Left hindlimb (tissue), 1 donor: Measurements from ENCODE around the gene LRRC2.
"Not testable (repeated sequence)": the region's sequence is repeated elsewhere in the genome, so short reads cannot be mapped to it uniquely, and the experiment has no call there.

Experiments used
- DNase-seq: peaks from one replicate; pipeline ENCODE4 v3.0.0-alpha.2; 2018

Gene LRRC2

GRCh38 chr3:46566040-46566641 is at the start of gene LRRC2:
Gene LRRC2, minus strand, starts transcription at chr3:46566302. Its CDS starts 14,711 bp downstream, at chr3:46551591.
- DNase-seq: peak; percentile 69

DNA sequence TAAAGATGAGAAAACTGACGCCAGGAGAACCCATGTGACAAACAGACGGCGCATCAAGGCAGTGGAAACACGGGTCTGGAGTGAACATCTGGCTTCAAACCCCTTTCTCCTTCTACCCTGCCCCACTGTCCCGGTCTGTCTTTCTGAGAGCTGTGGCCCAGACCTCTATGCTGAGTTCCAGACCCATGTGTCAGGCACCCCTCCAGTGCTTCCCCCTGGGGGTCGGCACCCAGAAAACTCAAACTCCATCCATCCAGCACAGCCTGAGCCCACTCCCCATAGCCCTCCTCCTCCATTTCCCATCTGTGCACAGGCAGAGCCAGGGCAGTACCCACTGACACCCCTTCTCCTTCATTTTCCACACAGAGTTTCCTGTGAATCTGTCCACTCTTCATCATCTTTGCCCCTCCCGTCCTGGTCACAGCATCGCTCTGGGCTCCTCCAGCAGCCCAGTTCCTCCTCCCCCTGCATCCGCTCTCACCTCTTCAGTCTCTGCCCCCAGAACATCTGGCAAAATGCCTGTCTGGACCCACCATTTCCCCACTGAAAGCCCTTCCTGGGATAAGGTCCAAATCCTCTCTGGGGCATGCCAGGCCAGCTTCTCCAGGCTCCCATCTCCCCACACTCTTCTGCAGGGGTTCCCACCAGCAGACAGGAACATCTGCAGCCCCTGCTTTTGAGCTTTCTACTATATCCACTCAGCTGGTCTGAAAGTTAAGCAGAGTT is 49.1 kb upstream of the LRRC2 start:
- no peak for DNase-seq

GRCh38 chr3:46614431-46614830 is 48.3 kb upstream of the LRRC2 start:
- DNase-seq: no peak

DNA sequence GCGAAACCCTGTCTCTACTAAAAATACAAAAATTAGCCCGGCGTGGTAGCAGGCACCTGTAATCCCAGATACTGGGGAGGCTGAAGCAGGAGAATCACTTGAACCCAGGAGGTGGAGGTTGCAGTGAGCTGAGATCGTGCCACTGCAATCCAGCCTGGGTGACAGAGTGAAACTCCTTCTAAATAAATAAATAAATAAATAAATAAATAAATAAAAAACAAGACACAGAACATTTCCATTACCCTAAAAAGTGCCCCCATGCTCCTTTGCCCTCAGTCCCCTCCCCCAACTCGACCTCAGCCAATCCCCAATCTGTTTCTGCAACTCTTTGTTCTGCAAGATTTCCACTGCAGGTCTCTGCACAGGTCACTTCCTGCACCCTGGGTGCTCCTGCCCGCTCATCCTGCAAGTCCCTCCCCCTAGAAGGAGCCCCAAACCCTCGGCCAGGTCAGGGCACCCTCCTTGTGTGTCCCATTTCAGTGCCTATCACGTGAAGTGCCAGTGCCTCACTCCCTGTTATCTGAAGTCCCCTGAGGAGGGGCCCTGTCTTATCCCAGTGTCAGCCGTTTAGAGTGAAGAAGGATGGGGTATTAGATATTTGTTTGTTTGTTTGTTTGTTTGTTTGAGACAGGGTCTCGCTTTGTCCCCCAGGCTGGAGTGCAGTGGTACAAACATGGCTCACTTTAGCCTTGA is 47.4 kb upstream of the LRRC2 start:
- DNase-seq: no peak

DNA sequence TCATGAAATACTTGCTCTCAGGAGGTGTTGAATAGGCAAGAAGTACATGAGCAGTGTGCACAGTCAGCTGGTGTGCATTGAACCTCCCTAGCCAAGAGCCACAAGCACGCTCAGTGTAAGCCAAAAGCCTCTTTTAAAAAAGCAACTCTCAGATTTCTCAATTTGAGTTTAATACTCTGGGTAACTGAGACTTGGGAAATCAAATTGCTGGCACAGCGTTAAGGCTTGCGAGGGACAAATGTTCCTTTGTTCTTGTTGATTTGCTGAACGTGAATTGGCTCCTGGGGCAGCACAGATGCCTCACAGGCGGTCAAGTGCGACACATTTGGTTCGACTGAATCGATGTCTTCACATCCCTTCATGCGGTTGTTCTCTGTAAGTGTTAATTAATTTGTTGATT is 46.2 kb upstream of the LRRC2 start, which contains the start of gene FAM240A:
Gene FAM240A (plus strand): TSS at position 202 of the 400 bp plus-strand sequence. CDS start 159 bp downstream, at position 361.
- DNase-seq: peak; percentile 59

DNA sequence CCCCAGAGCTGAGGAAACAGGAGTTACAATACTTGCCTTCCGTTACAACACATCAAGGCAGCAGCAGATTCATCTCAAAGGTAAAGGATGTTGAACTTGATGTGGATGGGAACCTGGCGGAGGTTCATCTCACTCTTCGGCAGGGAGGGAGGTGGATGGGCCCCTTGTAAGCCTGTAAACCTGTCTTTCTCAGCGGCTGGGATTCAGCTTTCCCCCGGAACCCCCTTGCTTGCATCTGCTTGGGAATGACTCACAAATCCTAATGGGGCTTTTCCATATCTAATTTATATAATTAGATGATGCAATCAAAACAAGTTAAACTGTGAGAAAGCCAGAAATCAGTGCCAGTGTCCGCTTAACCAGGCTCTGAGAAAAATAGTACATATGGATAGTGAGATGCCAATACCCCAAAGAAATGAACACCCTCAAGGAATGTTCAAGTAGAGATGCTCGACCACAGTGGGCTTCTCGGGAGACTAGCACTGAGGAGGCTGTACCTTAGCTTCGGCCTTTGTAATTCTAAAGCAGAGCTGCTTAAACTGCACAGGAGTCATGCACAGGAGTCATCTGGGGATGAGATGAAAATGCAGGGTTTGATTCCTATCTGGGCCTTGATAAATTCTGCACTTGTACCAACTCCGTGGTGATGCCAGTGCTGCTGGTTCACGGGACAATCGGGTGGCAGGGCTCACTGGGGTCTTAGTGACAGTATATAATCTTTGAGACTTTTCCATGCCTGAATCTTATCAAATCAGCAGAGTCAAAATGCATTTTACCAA is 44.0 kb upstream of the LRRC2 start:
- DNase-seq: no peak

GRCh38 chr3:46609212-46609721 is 43.2 kb upstream of the LRRC2 start:
- no peak for DNase-seq

DNA sequence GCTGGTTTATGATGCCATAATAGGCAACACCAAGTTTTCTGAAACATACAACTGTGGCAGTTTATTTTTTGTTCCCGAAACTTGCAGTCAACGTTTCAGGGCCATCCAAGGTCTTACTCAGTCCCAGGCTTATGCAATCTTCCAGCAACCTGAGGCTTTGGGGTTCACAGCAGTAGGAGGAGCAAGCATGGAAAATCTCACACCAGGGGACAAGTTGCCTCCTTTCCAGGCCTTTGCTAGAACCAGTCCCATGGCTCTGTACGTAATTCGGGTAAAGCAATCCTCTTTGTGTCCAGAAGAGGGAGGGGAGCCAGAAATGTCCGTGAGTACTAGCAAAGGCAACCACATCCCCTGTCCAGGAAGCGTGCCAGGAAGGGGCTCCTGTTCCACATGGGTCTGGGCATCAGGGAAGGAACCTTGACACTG is 41.5 kb upstream of the LRRC2 start:
- DNase-seq: no peak

GRCh38 chr3:46604127-46604526 is 38.0 kb upstream of the LRRC2 start:
- DNase-seq: no peak

- DNase-seq: no peak
Observed at GRCh38 chr3:46603446-46604046, 37.4 kb upstream of the LRRC2 start.

- DNase-seq: no peak
Observed at GRCh38 chr3:46599590-46599989, 33.5 kb upstream of the LRRC2 start.

DNA sequence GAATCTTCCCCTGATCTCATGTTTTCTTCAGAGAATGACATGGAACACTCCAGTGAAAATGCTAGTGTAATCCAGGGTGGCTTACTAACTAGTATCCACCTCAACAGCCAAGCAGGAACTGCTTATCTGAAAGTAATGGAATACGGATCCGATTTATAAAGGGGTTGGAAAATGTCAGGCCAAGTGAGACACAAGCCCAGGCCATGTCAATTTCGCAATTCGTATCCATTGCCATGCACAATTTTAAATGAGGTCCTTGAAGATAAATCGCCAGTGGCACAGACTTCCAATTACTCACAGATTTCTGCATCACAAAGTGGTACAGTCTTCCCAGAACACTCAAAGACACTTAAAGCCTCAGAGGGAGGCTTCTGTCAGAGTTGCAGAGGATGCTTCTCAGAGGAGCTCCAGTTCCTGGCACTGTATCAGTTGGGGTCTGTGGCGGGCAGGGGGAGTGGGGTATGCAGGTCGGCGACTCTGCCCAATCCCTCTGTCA is 29.8 kb upstream of the LRRC2 start:
- DNase-seq: no peak

- DNase-seq: no peak
Observed at GRCh38 chr3:46594723-46595122, 28.6 kb upstream of the LRRC2 start.

GRCh38 chr3:46593979-46594378 is 27.9 kb upstream of the LRRC2 start:
- DNase-seq: no peak

DNA sequence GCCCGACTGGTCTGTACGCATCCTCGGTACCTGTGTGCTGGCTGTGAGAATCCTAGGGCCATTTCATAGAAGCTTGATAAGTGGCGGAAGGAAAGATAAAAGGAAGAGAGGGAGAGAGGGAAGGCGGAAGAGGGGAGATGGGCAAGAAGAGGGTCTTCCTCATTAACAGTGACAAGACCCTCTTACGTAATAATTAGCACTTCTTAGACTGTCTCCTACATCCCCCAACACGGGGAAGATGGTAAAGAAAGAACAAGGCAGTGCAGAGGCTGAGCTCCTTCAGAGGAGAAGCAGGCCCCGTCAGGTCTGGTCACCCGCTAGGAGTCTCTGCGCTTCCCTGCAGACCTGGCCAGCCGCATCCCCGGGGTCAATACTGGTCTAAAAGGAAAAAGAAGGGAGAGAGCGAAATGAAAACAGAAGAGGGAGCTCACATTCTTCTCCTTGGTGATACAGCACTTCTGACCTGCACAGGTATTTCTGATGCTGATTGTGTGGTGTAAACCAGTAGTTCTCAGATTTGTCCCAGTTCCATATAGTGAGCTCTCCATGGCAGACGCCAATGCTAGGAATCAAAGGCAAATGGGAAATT is 27.3 kb upstream of the LRRC2 start:
- DNase-seq: no peak

DNA sequence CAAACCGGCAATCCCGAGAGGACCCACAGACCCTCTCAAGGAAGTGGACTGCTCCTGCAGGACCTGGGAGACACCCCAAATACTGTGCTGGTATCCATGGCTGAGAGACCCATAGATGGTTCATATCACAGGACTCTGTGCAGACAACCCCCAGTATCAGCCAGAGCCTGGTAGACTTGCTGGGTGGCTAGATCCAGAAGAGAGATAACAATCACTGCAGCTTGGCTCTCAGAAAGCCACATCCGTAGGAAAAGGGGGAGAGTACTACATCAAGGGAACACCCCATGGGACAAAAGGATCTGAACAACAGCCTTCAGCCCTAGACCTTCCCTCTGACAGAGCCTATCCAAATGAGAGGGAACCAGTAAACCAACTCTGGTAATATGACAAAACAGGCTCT is 21.2 kb upstream of the LRRC2 start:
- not testable (repeated sequence) for DNase-seq

DNA sequence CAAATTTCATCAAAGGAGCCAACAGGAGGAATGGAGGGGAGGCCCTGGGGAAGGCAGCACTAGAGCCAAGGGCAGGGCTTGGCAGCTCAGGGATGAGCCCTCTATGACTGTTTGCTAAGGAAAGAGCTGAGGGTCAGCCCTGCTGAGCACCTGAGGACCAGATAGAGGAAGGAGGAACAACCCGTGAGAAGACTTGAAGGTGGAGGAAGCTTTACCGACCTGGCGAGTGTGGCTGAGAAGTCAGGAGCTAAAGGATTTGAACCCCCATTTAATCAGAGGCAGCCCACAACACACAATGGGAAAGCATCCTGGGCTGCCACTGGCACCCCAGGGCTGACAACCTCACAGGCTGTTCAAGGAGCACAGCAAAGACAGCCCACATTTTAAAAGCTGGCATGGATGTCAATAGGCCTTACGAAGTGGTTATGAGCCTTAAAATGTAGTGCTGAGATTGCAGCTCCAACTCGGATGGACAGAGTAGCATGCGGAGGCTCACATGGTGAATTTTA is 20.7 kb upstream of the LRRC2 start:
- DNase-seq: no peak

- no peak for DNase-seq
Observed at GRCh38 chr3:46585799-46586693, 19.9 kb upstream of the LRRC2 start.

- no peak for DNase-seq
Observed at GRCh38 chr3:46584598-46585467, 18.7 kb upstream of the LRRC2 start.

DNA sequence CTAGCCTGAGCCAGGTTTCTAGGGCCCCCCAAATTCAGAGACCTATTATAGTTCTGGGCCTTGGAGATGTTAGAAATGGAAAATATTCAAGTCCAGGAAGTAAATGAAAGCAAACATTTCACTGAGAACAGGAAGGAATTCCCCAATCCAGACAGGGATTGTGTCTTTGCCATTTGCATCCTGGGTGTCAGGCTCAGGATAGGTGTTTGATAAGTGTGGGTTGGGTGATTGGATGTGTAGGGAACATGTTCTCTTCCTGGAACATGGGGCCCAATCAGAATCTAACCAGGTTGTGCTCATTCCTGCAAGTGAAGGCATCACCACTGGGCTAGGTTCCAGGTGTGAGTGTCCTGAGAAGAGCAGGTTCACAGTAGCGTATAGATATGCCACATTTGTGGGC is 14.6 kb upstream of the LRRC2 start:
- no peak for DNase-seq
